Body of pancreas (tissue), 4 donors: ENCODE data around the gene PPP2R3B. TPM values are rescaled to one million over a fixed set of nuclear protein-coding genes. Genes with fewer than 3 reads are reported as not detected.

Source experiments
- ATAC-seq: fragments of 150-250 bp; one replicate; pipeline ENCODE4 v1.9.1; 2016
- DNase-seq, 4 donors: peaks; one replicate each; pipeline ENCODE4 v3.0.0-alpha.2; 2019
- H3K27ac ChIP-seq, 4 donors: fragments of 200-600 bp; sonication (generic); 1 replicate in 3 of 4; 2 replicates in 1 of 4; pipeline versions ENCODE4 v1.5.1 to v1.6.1; 2016 to 2019; ENCODE audit warnings: mild to moderate bottlenecking in 1 of 4, mixed read lengths in 1 of 4, moderate library complexity in 1 of 4
- H3K27me3 ChIP-seq, 2 donors: fragments of 200-600 bp; sonication (generic); one replicate each; pipeline ENCODE4 v1.6.0; 2016; ENCODE audit warnings: mild to moderate bottlenecking in 1 of 2
- H3K36me3 ChIP-seq, 2 donors: fragments of 200-600 bp; sonication (generic); replicated peaks in 1 of 2; 2 replicates each; pipeline ENCODE4 v1.5.1; 2016; ENCODE audit warnings: low read depth in 2 of 2; ENCODE audit not compliant: insufficient read depth in 1 of 2
- H3K4me1 ChIP-seq: fragments of 200-600 bp; sonication (generic); one replicate; pipeline ENCODE4 v1.6.0; 2016
- H3K4me3 ChIP-seq, 2 donors: fragments of 200-600 bp; sonication (generic); 1 replicate in 1 of 2; 2 replicates in 1 of 2; pipeline ENCODE4 v1.5.1; 2016 to 2019
- H3K9me3 ChIP-seq, 3 donors: fragments of 200-600 bp; sonication (generic); 1 replicate in 2 of 3; 2 replicates in 1 of 3; pipeline ENCODE4 v1.5.1; 2016
- POLR2A ChIP-seq, 3 donors: fragments of 450-650 bp; IDR thresholded peaks; one replicate each; pipeline ENCODE4 v1.6.1; 2016; ENCODE audit warnings: antibody characterized with exemption in 3 of 3, mild to moderate bottlenecking in 2 of 3
- WGBS, 2 donors: methylation state at CpG; one replicate each; pipeline ENCODE4 v1.1.5; 2017; 5-methylcytosine and 5-hydroxymethylcytosine counted together
- intact Hi-C: fragments of 100-400 bp; cut with DNase I; formaldehyde crosslinking; loops from one replicate; pipeline ENCODE4 v1.15.1; 2023
- total RNA-seq, 2 donors: library from RNA; depleted of rRNA; stranded (reverse); fragments of >200 nt; gene quantifications; one replicate each; pipeline ENCODE4 v1.1.0, GENCODE V29; 2016
- TF ChIP-seq, protein P1 (sequence below), 7 experiments: fragments of 450-650 bp in 4 of 7; fragments of 200-600 bp in 3 of 7; sonication (generic) in 3 of 7; IDR thresholded peaks; one replicate each; pipeline ENCODE4 v1.5.1; 2016 to 2019; ENCODE audit warnings: antibody characterized with exemption in 7 of 7

PPP2R3B gene
- total RNA-seq, 2 donors from 2014 or later: 5.6 to 11.4 TPM

DNA sequence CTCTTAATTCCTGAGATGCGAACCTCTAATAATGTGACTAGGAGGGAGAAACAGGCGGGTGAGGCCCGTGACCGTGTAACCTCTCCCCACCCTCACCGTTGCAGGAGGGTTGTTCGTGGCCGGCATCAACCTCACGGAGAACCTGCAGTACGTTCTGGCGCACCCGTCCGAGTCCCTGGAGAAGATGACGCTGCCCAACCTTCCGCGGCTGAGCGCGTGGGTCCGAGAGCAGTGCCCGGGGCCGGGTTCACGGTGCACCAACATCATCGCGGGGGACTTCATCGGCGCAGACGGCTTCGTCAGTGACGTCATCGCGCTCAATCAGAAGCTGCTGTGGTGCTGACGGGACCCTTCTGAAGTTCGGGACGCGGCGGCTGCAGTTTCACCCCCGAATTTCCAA is 87.7 kb downstream of the PPP2R3B start:
- no peaks in the 10 kb centered on the region for H3K4me1 ChIP-seq
- no peaks in the 10 kb centered on the region for H3K27me3 ChIP-seq
- H3K9me3 ChIP-seq: no peaks in the 10 kb centered on the region
- intact Hi-C loops: no loop called here
- no peak overlapping the region for H3K27ac ChIP-seq
- DNase-seq (no peak), ATAC-seq (no peak)
- TF ChIP-seq, protein P1, sequence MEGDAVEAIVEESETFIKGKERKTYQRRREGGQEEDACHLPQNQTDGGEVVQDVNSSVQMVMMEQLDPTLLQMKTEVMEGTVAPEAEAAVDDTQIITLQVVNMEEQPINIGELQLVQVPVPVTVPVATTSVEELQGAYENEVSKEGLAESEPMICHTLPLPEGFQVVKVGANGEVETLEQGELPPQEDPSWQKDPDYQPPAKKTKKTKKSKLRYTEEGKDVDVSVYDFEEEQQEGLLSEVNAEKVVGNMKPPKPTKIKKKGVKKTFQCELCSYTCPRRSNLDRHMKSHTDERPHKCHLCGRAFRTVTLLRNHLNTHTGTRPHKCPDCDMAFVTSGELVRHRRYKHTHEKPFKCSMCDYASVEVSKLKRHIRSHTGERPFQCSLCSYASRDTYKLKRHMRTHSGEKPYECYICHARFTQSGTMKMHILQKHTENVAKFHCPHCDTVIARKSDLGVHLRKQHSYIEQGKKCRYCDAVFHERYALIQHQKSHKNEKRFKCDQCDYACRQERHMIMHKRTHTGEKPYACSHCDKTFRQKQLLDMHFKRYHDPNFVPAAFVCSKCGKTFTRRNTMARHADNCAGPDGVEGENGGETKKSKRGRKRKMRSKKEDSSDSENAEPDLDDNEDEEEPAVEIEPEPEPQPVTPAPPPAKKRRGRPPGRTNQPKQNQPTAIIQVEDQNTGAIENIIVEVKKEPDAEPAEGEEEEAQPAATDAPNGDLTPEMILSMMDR (IDR thresholded peaks at IDR 0.05): no peak
- TF ChIP-seq POLR2A (IDR thresholded peaks at IDR 0.05): no peak
- WGBS, 2 donors: 95% methylated on average over 25 to 26 of the region's 36 CpGs
- H3K36me3 ChIP-seq: peaks cover 0 to 7% of the 10 kb centered on the region in 2 donors
- H3K4me3 ChIP-seq: no peak overlapping the region

DNA sequence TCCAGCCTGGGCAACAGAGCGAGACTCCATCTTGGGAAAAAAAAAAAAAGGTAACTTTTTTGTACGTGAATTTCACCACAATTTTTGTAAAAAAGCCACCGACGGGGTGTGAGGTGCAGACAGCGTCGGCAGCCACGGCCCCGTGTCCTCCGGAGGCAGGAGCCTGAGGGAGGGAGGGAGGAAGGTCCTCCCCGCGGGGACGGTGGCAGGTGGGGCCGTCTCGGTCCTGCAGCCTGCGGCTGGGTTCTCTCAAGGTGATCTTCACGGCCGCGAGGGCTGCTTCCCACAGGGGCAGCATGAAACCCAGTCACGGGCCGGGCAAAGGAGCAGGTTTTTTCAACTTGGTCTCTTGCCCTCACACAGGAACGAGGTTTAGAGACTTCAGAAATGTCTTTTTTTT is 91.6 kb downstream of the PPP2R3B start:
- Histone ChIP-seq H3K4me1 (no peaks in the 10 kb centered on the region), H3K27ac (no peak overlapping the region), H3K4me3 (no peak overlapping the region), H3K36me3 (peaks cover 0 to 10% of the 10 kb centered on the region in 2 donors), H3K27me3 (no peaks in the 10 kb centered on the region), H3K9me3 (no peaks in the 10 kb centered on the region)
- intact Hi-C loops: no loop called here
- WGBS, 2 donors: 88 to 99% methylated on average over 19 to 21 of the region's 21 CpGs
- ATAC-seq (no peak), DNase-seq (peak in 1 of 4 donors; percentile 11)
- TF ChIP-seq, protein P1 (IDR thresholded peaks at IDR 0.05): no peak
- TF ChIP-seq POLR2A (IDR thresholded peaks at IDR 0.05): no peak

DNA sequence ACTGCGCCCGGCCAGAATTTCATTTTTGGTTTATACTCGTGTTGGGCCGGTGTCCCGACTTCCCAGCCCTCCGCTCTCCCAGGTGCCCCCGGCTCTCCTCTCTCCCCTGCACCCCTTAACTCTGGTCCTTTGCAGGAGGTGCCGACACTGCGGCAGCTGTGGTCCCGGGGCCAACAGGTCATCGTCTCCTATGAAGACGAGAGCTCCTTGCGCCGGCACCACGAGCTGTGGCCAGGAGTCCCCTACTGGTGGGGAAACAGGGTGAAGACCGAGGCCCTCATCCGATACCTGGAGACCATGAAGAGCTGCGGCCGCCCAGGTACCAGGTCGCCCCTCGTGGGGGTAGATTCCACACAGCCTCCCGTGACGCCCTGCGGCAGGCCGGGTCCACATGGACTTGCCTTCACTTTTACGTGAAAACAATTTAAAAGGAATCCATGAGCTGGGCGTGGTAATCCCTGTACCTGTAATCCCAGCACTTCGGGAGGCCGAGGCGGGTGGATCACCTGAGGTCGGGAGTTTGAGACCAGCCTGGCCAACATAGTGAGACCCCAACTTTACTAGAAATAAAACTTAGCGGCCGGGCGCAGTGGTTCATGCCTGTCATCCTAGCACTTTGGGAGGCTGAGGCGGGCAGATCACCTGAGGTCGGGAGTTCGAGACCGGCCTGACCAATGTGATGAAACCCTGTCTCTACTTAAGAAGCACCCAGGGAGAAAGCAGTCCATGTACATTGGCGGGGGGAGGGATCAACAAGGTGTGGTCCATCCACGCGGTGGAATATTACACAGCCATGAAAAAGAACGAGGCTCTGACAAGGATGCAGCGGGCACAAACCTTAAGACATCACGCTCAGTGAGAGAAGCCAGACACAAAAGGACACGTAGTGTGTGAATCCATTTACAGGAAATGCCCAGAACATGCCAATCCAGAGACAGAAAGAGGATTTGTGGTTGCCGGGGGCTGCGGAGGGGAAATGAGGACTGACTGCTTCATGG is 93.5 kb downstream of the PPP2R3B start:
- 97 to 99% methylated on average over 34 to 45 of the region's 47 CpGs for WGBS, 2 donors
- Histone ChIP-seq H3K27ac (no peak overlapping the region), H3K4me3 (no peak overlapping the region), H3K27me3 (no peaks in the 10 kb centered on the region), H3K9me3 (no peaks in the 10 kb centered on the region), H3K4me1 (no peaks in the 10 kb centered on the region), H3K36me3 (peaks cover 0 to 11% of the 10 kb centered on the region in 2 donors)
- no peak for TF ChIP-seq POLR2A (IDR thresholded peaks at IDR 0.05)
- TF ChIP-seq, protein P1 (IDR thresholded peaks at IDR 0.05): no peak
- ATAC-seq (no peak), DNase-seq (peak in 2 of 4 donors; percentile 9 to 10)
- intact Hi-C loops: no loop called here

DNA sequence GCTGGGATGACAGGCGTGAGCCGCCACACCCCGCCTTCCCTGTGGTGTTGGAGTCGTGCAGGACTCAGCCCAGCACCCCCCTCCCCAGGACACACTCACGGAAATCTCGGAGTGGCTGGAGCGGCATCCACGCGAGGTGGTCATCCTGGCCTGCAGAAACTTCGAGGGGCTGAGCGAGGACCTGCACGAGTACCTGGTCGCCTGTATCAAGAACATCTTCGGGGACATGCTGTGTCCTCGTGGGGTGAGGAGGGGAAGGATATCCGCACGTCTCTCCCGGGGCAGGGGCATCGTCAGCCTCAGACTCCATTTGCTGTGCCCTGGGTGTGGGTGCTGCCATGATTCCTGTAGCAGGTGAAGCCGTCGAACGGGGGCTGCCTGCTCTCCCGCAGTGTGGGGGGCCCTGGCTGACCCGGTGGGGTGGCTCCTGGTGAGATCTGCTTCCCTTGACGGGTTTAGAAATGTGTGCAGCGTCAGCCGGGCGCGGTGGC is 95.3 kb downstream of the PPP2R3B start:
- Histone ChIP-seq H3K9me3 (no peaks in the 10 kb centered on the region), H3K27me3 (no peaks in the 10 kb centered on the region), H3K36me3 (peaks cover 0 to 11% of the 10 kb centered on the region in 2 donors), H3K4me3 (no peak overlapping the region), H3K4me1 (no peaks in the 10 kb centered on the region), H3K27ac (no peak overlapping the region)
- TF ChIP-seq, protein P1 (IDR thresholded peaks at IDR 0.05): no peak
- TF ChIP-seq POLR2A (IDR thresholded peaks at IDR 0.05): no peak
- DNase-seq (peak in 2 of 4 donors; percentile 8), ATAC-seq (no peak)
- intact Hi-C loops: no loop called here
- 94 to 97% methylated on average over 27 to 29 of the region's 29 CpGs for WGBS, 2 donors
